ENCODE results near the gene ST3GAL6.
"Not testable (repeated sequence)": the region's sequence is repeated elsewhere in the genome, so short reads cannot be mapped to it uniquely, and the experiment has no call there.

Gene ST3GAL6

DNA sequence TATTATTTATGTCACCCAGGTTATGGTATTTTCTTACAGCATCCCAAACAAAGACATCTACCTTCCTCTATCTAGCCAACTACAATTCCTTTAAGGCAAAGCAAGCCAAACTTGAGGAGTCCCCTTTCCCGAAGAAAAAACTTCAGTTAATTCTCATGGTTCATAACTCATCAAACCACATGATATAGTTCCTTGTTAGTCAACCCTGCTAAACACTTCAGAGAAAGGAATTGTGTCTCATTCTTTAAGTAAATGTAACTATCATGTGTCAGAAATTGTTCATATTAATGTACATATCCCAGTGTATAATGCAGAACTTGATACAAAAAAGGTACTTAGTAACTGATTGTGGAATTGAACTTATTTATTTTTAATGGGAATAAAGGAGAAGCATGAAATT lies 44.4 kb downstream of the ST3GAL6 start:
- DNase-seq: no peak

DNA sequence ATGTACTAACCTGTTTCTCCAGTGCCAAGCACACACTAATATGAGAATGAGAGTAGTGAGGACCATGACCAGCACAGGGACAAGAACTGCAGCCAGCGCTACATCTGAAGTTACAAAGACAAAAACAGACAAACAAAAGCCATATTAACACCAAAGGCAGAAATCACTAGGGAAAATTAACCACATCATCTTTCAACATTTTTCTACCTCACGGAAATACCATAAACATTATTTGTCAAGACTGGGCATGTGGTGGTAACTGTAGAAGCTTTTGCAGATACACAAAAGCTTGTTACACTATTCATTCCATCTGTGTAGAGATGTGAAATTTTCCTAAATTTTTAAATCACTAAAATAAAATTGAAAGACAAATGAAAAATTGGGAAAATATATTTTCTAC lies 44.9 kb downstream of the ST3GAL6 start:
- DNase-seq: no peak

DNA sequence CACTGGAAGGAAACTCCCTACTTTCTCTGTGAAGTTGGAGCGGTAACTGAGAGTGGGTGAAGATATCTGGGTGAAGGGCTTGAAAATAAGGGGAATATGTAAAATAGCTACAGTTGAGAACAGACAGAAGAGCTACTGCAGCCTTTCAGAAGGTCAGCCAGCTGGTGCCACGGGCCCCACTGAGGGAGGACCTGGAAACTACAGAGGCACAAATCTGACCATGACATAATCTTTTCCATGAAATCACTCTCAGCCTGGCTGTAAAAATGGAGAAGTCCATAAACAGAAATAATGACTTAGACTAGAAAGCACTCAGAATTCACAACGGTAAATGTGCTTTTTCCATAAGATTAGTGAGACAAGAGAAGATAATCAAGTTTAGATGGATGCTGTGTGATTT lies 46.4 kb downstream of the ST3GAL6 start:
- no peak for DNase-seq

DNA sequence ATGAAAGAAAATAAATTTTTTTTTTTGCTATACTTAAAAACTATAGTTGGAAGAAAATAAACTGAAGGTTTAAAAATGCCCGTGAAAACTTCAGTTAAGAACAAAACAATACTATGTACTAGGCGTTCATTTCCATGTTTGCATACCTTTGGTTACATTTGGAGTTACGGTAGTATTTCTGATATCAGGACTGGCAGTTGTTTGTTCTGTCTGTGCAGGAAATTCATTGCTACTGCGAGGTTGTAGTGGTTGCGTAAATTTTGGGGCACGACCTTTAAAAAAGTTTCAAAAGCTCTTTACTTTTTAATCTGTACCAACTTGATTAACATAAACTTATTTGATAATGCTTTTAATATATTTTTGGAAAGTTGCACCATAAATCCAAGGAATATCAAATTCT lies 47.9 kb downstream of the ST3GAL6 start:
- DNase-seq: no peak

DNA sequence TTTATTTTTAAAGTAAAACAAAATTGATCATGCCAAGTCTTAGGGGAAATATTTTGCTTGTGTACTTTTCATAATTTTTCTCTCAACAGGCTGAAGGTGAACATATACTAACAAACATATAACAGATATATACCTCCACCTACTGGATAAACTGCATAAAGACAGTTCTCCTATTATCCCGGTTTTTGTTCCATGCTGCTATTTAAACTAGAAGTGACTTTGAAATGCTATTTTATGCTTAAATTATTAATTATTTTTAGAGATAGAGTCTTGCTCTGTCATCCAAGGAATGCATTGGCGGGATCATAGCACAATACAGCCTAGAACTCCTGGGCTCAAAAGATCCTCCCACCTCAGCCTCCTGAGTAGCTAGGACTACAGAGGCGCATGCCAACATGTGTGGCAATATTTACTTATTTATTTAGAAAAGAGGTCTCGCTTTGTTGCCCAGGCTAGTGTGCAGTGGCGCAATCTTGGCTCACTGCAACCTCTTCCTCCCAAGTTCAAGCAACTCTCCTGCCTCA lies 49.8 kb downstream of the ST3GAL6 start:
- DNase-seq: peak in 1 of 2 experiments; percentile 26

DNA sequence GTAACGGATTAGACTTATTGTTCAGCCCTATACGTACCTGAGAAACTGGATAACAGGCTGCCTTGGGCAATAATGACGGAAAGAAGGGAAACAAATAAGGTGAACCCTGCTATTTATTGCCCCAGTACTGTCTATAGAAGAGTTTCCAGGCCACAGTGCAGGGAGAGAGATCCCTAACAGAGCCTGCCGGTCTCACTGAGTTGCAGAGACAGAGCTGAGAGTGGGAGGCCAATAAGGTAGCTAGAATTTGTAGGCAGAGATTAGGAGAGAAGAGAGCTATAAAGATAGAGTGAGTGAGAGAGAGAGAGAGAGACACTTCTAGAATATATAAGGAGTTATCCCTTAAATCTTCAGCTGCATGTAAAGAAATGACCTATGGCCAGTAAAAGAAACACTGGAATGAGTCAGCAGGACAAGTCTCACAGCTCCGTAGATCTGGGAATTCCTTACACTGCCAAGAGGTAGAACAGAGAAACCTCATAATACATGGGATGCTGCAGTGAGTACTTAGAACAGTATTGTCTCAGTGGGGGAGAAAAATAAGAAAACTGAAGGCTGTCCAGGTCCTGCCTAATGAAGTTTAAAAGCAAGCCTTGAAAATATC lies 51.8 kb downstream of the ST3GAL6 start:
- DNase-seq: no peak

DNA sequence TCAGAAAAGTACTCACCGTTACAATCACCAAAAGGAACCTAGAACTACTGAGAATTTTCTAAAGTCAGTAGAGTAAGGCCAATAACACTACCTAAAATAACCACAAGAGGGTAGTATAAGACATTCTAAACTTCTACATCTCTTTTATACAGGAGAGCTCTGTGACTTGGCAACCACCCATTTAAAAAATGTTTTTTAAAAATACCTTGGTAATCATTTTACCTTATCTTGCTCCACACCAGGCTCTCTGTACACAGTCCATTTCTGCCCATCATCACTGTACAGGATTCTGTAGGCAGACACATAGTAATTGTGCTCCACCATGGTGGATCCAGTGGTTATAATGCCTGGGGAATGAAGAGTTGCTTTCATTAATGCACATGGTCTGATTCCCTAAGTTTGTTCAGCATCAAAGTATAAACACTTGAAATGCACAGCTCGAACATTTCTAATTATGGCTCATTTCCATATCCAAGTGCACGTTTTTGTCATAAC lies 54.5 kb downstream of the ST3GAL6 start:
- peak; percentile 7 to 67 for DNase-seq

DNA sequence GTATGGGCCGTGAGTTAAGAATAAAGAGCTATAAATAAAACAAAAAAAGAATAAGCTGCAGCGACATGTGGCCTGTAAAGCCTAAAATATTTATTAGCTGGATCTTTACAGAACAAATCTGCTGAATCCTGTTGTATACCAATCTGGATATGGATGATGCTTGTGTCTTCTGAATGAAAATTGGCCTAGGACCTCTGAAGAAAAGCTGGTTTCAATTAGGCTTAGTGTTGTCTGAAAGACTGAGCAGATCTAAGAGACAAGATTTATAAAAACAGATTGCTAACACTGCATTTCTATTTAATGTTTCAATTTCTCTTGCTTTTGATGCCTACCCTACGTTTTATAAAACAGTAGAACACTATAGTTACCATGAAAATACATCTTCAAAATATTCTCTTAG lies 57.9 kb downstream of the ST3GAL6 start:
- no peak for DNase-seq

DNA sequence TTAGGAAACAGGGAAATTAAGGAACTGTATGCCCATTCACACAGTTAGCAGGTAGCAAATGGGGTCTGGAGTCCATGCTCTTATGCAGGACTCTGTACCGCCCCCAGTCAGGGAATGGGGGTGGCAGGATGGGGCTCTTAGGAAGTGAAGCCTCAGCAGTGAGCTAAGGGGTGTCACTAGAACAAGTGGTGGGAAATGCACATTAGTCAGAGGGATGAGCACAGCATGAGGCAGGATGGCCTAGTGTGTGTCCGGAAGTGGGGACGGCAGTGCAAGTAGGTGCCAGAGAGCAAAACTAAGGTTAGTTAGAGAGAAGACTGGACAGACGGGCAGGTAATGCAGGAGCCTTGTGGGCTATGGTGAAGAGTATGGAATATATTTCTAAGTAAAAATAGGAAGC lies 60.7 kb downstream of the ST3GAL6 start:
- DNase-seq: no peak

DNA sequence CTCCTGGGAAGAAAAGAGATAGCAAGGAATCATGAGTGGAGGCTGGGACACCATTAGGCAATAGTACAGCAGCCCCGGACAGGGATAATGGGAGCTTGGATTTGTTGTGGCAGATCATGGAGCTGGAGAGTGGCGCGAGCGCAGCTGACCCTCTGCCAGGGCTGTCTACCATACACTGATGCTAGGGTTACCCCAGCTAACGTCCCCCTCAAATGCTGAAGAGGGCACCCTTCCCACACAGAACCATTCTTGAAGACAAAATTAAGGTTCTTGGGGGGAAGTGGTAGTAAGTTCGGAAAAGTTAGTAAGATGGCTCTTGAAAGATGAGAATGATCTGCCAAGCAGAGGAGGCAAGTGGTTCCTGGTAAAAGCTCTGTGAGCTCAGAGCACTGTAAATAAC lies 61.1 kb downstream of the ST3GAL6 start:
- no peak for DNase-seq

DNA sequence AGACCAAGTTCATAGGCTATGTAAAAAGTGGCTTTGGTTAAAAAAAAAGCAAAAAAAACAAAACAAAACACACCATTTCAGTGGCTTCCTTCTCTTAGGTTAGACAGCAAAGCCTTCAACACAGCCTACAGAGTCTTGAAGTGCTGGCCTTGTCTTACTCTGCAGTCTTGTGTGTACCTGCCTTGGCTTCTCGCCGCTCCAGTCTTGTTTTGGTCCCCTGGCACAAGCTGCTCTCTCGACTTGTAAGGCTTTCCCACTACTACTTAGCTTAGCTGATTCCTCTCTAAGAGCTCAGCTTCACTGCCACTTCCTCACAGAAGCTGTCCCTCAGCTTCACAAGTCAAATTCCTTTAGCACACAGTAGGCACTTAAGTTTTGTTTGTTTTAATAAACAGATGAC lies 63.0 kb downstream of the ST3GAL6 start:
- DNase-seq: no peak

DNA sequence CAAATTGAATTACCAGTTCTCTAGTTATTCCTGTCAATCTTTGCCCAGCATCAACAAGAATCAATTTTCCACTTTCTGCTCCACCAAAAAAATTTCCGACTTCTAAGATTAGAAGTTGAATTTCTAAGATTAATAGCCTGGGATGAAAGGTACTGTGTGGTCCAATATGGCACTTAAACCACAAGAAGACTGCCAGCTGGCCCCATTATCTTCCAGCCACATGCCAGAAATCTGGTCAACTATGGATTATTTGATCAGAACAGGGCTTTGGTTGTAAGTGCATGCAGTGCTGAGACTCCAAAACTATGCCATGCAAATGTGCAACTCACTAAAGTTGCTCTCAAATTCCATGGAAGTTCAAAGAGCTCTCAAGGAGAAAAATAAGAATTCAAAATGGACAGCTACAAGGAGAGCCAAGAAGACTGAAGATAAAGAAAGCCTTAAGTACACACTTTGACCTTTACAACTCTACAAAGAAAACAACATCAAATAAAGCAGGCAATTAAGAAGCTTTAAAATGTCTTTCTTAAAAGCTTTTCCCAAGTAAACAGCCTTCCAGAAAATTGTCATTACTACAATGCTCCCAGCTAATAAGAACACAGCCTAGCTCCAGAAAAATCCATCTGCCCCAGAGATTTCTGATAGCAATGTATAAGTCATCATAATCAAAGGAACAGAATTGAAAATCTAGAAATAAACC lies 64.2 kb downstream of the ST3GAL6 start:
- DNase-seq: peak; percentile 38 to 84

DNA sequence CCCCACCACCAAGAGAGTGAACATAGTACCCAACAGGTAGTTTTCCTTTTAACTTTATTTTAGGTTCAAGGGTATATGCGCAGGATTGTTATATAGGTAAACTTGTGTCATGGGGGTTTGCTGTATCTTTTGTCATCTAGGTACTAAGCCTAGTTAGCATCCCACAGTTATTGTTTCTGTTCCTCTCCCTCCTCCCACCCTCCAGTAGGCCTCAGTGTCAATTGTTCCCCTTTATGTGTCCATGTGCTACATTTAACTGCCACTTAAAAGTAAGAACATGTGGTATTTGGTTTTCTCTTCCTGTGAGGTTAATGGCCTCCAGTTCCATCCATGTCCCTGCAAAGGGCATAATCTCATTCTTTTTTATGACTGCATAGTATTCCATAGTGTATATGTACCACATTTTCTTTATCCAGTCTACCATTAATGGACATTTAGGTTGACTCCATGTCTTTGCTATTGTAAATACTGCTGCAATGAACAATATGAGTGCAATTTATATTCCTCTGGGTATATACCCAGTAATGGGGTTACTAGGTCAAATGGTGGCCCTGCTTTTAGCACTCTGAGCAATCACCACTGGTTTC lies 66.2 kb downstream of the ST3GAL6 start:
- no peak for DNase-seq

DNA sequence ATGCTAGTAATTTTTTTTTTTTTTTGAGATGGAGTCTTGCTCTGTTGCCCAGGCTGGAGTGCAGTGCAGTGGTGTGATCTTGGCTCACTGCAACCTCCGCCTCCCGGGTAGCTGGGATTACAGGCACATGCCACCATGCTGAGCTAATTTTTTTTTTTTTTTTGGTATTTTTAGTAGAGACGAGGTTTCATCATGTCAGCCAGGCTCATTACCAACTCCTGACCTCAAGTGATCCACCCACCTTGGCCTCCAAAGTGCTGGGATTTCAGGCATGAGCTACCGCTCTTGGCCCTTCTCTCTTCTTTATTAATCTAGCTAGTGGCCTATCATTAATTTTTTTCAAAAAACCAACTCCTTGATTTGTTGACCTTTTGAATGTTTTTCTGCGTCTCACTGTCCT lies 67.9 kb downstream of the ST3GAL6 start:
- DNase-seq: not testable (repeated sequence)

DNA sequence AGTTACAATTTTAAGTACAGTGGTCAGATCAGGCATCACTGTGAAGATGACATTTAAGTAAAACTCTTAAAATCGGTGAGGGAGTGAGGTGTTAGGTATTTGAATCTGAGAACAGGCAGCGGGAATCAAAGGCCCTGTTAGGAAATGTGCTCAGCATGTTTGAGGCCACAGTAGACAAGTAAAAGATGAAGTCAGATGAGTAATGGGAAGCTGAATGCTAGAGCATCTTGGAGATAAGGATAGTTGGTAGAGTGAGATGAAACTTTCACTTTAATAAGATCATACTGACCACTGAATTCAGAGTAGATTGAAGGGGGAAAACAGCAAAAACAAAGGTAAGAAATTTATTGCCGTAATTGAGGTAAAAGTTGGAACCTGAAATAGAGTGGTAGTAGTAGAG lies 76.7 kb downstream of the ST3GAL6 start:
- no peak for DNase-seq

DNA sequence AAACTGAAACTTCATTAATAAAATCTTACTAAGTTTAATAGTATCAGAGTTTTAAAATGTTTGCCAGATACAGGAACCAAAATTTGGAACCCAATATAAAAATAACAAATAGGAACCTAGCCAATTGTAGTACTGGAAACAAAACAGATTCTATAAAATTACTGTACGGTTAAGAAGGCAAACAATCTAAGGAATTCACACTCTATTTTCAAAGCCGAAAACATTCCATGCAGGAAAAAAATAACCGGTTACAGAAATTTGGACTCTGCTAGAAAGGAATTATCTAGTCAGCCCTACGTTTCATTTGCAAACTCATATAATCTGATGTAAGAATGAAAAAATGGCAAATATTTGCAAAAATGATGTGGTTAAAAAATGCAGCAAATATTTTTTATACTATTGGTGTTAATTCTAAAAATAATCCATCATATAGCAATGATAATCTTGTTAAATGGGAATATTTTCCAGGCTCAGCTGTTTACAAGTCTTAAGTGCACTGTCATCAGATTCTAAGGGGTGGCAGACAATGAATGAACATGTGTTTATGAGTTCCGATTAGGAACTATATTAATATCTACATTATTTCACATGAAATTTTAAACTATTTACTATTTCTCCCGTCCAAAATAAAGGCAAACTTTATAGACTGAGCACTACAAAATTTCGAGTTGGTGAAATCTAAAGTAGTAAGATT lies 80.3 kb downstream of the ST3GAL6 start:
- no peak for DNase-seq

Measured in NCI-H446 (cell line).